ENCODE data around the gene LRMDA.

LRMDA gene

DNA sequence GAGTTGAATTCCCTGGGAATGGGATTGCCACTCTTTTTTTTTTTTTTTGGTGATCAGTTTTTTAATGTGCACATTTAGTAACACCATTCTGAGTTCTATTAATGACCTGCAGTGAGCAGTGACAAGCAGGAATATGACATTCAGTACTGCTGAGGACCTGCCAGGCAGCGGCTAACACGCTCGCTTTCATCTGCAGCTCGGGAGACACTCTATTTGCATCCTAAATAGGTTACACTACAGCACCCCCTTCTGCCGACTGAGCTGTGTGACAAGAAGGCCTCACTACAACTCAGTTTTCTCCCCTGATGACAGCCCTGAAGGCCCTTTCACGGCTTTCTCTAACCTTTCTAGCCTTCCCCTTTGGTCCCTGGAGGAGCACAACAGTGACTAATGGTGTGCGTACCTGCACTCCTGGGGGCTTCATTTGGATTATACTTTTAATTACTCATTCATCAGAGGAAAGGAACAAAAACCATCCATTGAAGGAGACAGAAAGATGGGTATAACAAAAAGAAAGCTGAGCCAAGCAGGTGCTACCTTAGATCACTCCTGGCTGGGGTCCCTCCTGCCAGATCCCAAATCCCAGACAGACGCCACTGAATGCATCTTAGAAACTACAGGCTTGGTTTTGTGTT, 872.4 kb downstream of the LRMDA start:
- TF ChIP-seq TAF1 (IDR thresholded peaks at IDR 0.05; ENCODE audit: low read depth), result no peak
- peak; percentile 40 for TF ChIP-seq RAD21 (IDR thresholded peaks at IDR 0.05; ENCODE audit: low read depth)

DNA sequence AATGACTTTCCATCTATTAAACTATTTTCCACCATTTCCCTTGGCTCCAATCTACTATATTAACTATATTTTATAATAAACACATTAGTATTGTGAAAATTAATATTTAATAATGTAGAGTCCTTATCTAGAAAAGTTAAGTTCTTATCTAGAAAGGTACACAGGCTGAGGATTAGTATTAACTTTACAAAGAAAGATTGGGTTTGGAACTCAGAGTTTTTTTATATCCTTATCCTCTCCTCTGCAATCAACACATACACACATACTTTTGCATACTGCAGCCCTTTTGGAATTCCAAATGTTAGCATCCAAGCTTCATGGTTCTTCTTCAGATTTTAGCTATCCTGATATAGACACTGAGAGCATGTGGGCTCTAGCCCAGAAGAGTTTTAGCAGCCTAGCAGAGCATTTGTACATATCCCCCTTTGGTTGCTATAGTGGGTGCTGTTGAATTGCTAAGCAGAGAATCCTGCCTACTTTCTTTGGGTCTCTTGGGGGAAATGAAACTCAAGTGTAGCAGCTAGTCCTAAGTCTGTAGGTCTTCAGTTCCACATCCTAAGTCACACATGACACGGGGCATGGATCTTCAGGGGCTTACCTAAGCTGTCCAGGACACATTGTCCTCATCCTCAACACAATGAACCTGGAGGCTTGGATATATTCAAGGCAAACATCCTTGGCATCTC, 874.6 kb downstream of the LRMDA start:
- TF ChIP-seq EGR1 (IDR thresholded peaks at IDR 0.05) (no peak), TEAD4 (IDR thresholded peaks at IDR 0.05) (no peak), CEBPB (IDR thresholded peaks at IDR 0.05) (no peak), ZBTB7A (IDR thresholded peaks at IDR 0.05; ENCODE audit: low read depth) (no peak), CREB1 (IDR thresholded peaks at IDR 0.05; ENCODE audit: low read depth) (no peak), TAF1 (IDR thresholded peaks at IDR 0.05; ENCODE audit: low read depth) (no peak), EP300 (IDR thresholded peaks at IDR 0.05; ENCODE audit: borderline replicate concordance) (no peak), FOXM1 (IDR thresholded peaks at IDR 0.05; ENCODE audit: borderline replicate concordance, low read depth) (no peak), YY1 (IDR thresholded peaks at IDR 0.05; ENCODE audit: low read depth) (no peak), RAD21 (IDR thresholded peaks at IDR 0.05; ENCODE audit: low read depth) (no peak), TCF12 (IDR thresholded peaks at IDR 0.05; ENCODE audit: low read depth) (no peak), NFIC (IDR thresholded peaks at IDR 0.05) (no peak)
- TF ChIP-seq, protein P1, sequence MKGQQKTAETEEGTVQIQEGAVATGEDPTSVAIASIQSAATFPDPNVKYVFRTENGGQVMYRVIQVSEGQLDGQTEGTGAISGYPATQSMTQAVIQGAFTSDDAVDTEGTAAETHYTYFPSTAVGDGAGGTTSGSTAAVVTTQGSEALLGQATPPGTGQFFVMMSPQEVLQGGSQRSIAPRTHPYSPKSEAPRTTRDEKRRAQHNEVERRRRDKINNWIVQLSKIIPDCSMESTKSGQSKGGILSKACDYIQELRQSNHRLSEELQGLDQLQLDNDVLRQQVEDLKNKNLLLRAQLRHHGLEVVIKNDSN (IDR thresholded peaks at IDR 0.05), result no peak
- TF ChIP-seq, protein P2, sequence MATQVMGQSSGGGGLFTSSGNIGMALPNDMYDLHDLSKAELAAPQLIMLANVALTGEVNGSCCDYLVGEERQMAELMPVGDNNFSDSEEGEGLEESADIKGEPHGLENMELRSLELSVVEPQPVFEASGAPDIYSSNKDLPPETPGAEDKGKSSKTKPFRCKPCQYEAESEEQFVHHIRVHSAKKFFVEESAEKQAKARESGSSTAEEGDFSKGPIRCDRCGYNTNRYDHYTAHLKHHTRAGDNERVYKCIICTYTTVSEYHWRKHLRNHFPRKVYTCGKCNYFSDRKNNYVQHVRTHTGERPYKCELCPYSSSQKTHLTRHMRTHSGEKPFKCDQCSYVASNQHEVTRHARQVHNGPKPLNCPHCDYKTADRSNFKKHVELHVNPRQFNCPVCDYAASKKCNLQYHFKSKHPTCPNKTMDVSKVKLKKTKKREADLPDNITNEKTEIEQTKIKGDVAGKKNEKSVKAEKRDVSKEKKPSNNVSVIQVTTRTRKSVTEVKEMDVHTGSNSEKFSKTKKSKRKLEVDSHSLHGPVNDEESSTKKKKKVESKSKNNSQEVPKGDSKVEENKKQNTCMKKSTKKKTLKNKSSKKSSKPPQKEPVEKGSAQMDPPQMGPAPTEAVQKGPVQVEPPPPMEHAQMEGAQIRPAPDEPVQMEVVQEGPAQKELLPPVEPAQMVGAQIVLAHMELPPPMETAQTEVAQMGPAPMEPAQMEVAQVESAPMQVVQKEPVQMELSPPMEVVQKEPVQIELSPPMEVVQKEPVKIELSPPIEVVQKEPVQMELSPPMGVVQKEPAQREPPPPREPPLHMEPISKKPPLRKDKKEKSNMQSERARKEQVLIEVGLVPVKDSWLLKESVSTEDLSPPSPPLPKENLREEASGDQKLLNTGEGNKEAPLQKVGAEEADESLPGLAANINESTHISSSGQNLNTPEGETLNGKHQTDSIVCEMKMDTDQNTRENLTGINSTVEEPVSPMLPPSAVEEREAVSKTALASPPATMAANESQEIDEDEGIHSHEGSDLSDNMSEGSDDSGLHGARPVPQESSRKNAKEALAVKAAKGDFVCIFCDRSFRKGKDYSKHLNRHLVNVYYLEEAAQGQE (IDR thresholded peaks at IDR 0.05; ENCODE audit: low read depth), result no peak
- TF ChIP-seq, protein P3, sequence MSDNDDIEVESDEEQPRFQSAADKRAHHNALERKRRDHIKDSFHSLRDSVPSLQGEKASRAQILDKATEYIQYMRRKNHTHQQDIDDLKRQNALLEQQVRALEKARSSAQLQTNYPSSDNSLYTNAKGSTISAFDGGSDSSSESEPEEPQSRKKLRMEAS (IDR thresholded peaks at IDR 0.05), result no peak

DNA sequence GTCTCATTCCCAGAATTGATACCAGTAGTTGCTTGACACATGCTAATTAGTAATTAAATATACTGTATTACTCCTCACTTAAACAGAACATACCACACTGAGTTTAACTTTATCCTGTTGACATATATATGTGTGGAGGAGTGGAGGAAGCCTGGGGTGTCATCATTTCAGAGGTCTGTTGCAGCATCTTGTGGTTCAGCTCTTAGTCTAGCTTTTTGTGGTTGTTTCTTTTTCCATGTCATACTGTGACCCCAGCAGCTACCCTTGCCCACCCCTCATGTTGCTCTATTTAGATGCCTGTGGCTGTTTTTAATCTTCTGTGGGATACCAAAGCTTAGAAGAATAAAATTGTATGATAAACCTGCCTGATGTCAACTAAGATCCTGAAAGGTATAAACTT, 875.4 kb downstream of the LRMDA start:
- TF ChIP-seq, protein P2 (IDR thresholded peaks at IDR 0.05; ENCODE audit: low read depth), result no peak
- TF ChIP-seq EGR1 (IDR thresholded peaks at IDR 0.05) (no peak), TCF12 (IDR thresholded peaks at IDR 0.05; ENCODE audit: low read depth) (no peak), NFIC (IDR thresholded peaks at IDR 0.05) (no peak), RAD21 (IDR thresholded peaks at IDR 0.05; ENCODE audit: low read depth) (no peak), TAF1 (IDR thresholded peaks at IDR 0.05; ENCODE audit: low read depth) (no peak), CEBPB (IDR thresholded peaks at IDR 0.05) (no peak), CREB1 (IDR thresholded peaks at IDR 0.05; ENCODE audit: low read depth) (no peak)

DNA sequence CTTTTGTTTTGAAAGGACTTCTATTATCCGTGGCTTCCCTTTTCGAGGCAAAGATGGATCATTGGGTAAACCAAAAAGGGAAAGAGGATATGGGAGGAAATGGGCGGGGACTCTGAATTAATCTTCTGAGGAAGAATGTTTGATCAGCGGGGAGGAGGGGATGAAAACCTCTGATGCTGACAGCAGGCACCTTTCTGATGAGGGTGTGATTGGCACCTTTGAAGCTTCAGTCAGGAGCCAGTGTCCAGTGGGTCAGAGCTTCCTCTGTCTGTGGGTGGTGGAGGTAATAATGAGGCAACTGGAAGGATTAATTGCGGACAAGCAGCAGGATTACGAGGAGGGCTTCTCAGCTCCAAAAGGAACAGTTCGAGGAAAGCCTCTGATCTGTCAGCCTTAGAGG, 877.6 kb downstream of the LRMDA start:
- no peak for TF ChIP-seq TEAD4 (IDR thresholded peaks at IDR 0.05)
- no peak for TF ChIP-seq NFIC (IDR thresholded peaks at IDR 0.05)
- TF ChIP-seq YY1 (IDR thresholded peaks at IDR 0.05; ENCODE audit: low read depth), result no peak
- no peak for TF ChIP-seq CEBPB (IDR thresholded peaks at IDR 0.05)
- TF ChIP-seq, protein P1 (IDR thresholded peaks at IDR 0.05), result no peak
- TF ChIP-seq TCF12 (IDR thresholded peaks at IDR 0.05; ENCODE audit: low read depth), result no peak
- no peak for TF ChIP-seq EP300 (IDR thresholded peaks at IDR 0.05; ENCODE audit: borderline replicate concordance)
- TF ChIP-seq, protein P2 (IDR thresholded peaks at IDR 0.05; ENCODE audit: low read depth), result no peak
- no peak for TF ChIP-seq ZBTB7A (IDR thresholded peaks at IDR 0.05; ENCODE audit: low read depth)
- TF ChIP-seq CREB1 (IDR thresholded peaks at IDR 0.05; ENCODE audit: low read depth), result no peak
- TF ChIP-seq, protein P3 (IDR thresholded peaks at IDR 0.05), result no peak
- TF ChIP-seq RAD21 (IDR thresholded peaks at IDR 0.05; ENCODE audit: low read depth), result no peak
- no peak for TF ChIP-seq TAF1 (IDR thresholded peaks at IDR 0.05; ENCODE audit: low read depth)
- TF ChIP-seq EGR1 (IDR thresholded peaks at IDR 0.05), result no peak
- TF ChIP-seq FOXM1 (IDR thresholded peaks at IDR 0.05; ENCODE audit: borderline replicate concordance, low read depth), result no peak

Measured in Ishikawa (cell line).